Measurements from ENCODE around the gene KYNU. TPM values are rescaled to one million over a fixed set of nuclear protein-coding genes. Genes with fewer than 3 reads are reported as not detected.

KYNU gene
- total RNA-seq, 1 experiment from 2014 or later, result 0.37 TPM

- no peak overlapping the region for H3K4me3 Mint-ChIP-seq
- Histone ChIP-seq H3K9ac (ENCODE audit: extremely low read depth, insufficient read length, low read length) (no peak overlapping the region), H3K79me2 (ENCODE audit: insufficient read depth, low read length) (no peaks in the 10 kb centered on the region), H4K8ac (replicated peaks; ENCODE audit: insufficient read length, low read depth, low read length) (no peak overlapping the region), H3K18ac (ENCODE audit: insufficient read length, low read depth, low read length) (no peak overlapping the region), H2BK12ac (ENCODE audit: insufficient read length, low read depth, low read length) (no peak overlapping the region), H3K4ac (ENCODE audit: low read depth, low read length) (no peak overlapping the region), H2AFZ (ENCODE audit: low read length) (no peak overlapping the region), H3K23ac (ENCODE audit: insufficient read length, low read depth, low read length) (no peak overlapping the region), H2BK20ac (ENCODE audit: low read depth, low read length, poor library complexity, severe bottlenecking) (no peak overlapping the region), H3K79me1 (ENCODE audit: insufficient read depth, low read depth, low read length, poor library complexity, severe bottlenecking) (no peaks in the 10 kb centered on the region), H3K4me1 (ENCODE audit: insufficient read depth, low read length) (no peaks in the 10 kb centered on the region), H3K14ac (ENCODE audit: insufficient read depth, low read length) (no peak overlapping the region), H4K91ac (ENCODE audit: insufficient read length, low read depth, low read length) (no peak overlapping the region), H3K4me2 (ENCODE audit: insufficient read depth, insufficient read length, low read length) (no peak overlapping the region), H3K56ac (ENCODE audit: insufficient read length, low read depth, low read length) (no peak overlapping the region), H3K9me3 (ENCODE audit: control insufficient read depth, low read depth, low read length) (no peaks in the 10 kb centered on the region), H2BK15ac (ENCODE audit: low read depth, low read length) (no peak overlapping the region), H3T11ph (ENCODE audit: low read length) (no peak overlapping the region), H3K27ac (ENCODE audit: insufficient read length, low read depth, low read length) (no peak overlapping the region), H2BK120ac (ENCODE audit: low read depth, low read length, poor library complexity, severe bottlenecking) (no peak overlapping the region), H4K20me1 (ENCODE audit: control insufficient read depth, insufficient read depth, insufficient read length) (no peaks in the 10 kb centered on the region), H2AK5ac (ENCODE audit: insufficient read length, low read length) (no peak overlapping the region), H3K27me3 (ENCODE audit: insufficient read depth, low read length) (no peaks in the 10 kb centered on the region), H2BK5ac (ENCODE audit: insufficient read length, low read length) (no peak overlapping the region), H3K23me2 (ENCODE audit: insufficient read length, low read depth, low read length, poor library complexity, severe bottlenecking) (no peaks in the 10 kb centered on the region), H4K5ac (ENCODE audit: insufficient read length, low read depth, low read length) (no peak overlapping the region)
- H3K4me1 Mint-ChIP-seq, result no peaks in the 10 kb centered on the region; a peak in 1 of 4 replicates
- no peak for DNase-seq
- peaks cover 9 to 15% (median 9%) of the 10 kb centered on the region in 3 experiments for H3K36me3 Mint-ChIP-seq (ENCODE audit: insufficient read depth in 1 of 3, low read depth in 3 of 3)
- no CpG with 5 or more reads among the region's 1 CpG for WGBS (ENCODE audit: extremely low coverage, insufficient read length, low lambda C conversion rate)
- peaks cover 13% of the 10 kb centered on the region in 2 experiments for H3K9me3 Mint-ChIP-seq
- no peaks in the 10 kb centered on the region for H3K27me3 Mint-ChIP-seq (ENCODE audit: low read depth)
- no peak for TF ChIP-seq CTCF (conservative IDR thresholded peaks at IDR 0.05)
- H3K27ac Mint-ChIP-seq, result no peak overlapping the region
Observed at GRCh38 chr2:142954493-142954892, 77.0 kb downstream of the KYNU start.

Data from H9 (cell line).